ENCODE measurements around the gene PDXK. TPM values are rescaled to one million over a fixed set of nuclear protein-coding genes. Genes with fewer than 3 reads are reported as not detected.

The PDXK gene
- total and polyA plus RNA-seq, 7 donors = 17.2 to 96.5 (median 37.0) TPM

DNA sequence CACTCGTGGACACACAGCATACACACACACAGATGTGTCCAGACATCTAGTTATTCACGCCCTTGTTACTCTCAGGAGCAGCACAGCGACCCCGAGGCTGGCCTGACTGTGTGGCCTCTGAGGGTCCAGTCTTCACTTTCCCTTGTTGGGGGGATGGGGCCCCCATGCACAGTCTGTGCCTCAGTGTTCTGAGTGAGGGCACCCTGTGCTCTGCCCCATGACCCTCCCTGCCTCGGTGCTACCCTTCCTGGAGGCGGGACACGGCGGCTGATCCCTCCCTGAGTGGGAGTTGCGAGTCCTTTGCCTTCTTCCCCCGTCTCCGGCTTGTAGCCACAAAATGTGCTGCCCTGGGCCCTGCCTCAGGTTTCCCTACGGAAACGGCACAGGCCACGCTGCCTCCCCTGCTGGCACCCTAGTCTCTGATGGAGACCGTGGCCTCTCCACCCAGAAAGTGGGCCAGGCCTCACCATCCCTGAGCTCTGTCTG, 48.6 kb downstream of the PDXK start:
- DNase-seq = no peak
- no peaks in the 10 kb centered on the region for H3K9me3 ChIP-seq
- intact Hi-C loops (cut with DNase I) = no loop called here
- TF ChIP-seq, protein P1, sequence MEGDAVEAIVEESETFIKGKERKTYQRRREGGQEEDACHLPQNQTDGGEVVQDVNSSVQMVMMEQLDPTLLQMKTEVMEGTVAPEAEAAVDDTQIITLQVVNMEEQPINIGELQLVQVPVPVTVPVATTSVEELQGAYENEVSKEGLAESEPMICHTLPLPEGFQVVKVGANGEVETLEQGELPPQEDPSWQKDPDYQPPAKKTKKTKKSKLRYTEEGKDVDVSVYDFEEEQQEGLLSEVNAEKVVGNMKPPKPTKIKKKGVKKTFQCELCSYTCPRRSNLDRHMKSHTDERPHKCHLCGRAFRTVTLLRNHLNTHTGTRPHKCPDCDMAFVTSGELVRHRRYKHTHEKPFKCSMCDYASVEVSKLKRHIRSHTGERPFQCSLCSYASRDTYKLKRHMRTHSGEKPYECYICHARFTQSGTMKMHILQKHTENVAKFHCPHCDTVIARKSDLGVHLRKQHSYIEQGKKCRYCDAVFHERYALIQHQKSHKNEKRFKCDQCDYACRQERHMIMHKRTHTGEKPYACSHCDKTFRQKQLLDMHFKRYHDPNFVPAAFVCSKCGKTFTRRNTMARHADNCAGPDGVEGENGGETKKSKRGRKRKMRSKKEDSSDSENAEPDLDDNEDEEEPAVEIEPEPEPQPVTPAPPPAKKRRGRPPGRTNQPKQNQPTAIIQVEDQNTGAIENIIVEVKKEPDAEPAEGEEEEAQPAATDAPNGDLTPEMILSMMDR (IDR thresholded peaks at IDR 0.05) = no peak
- ATAC-seq = peak in 2 of 4 donors; percentile 5 to 26
- H3K4me1 ChIP-seq = no peaks in the 10 kb centered on the region
- no peaks in the 10 kb centered on the region for H3K27me3 ChIP-seq (ENCODE audit: insufficient read depth in 3 of 3, low read length in 2 of 3)
- H3K27ac ChIP-seq = no peak overlapping the region
- no peak overlapping the region for H3K4me3 ChIP-seq
- WGBS, 3 donors = 78 to 79% (median 78%) methylated on average over 15 of the region's 15 CpGs
- peaks cover 0 to 5% of the 10 kb centered on the region in 2 donors for H3K36me3 ChIP-seq (ENCODE audit: insufficient read depth in 1 of 2, low read depth in 1 of 2)

DNA sequence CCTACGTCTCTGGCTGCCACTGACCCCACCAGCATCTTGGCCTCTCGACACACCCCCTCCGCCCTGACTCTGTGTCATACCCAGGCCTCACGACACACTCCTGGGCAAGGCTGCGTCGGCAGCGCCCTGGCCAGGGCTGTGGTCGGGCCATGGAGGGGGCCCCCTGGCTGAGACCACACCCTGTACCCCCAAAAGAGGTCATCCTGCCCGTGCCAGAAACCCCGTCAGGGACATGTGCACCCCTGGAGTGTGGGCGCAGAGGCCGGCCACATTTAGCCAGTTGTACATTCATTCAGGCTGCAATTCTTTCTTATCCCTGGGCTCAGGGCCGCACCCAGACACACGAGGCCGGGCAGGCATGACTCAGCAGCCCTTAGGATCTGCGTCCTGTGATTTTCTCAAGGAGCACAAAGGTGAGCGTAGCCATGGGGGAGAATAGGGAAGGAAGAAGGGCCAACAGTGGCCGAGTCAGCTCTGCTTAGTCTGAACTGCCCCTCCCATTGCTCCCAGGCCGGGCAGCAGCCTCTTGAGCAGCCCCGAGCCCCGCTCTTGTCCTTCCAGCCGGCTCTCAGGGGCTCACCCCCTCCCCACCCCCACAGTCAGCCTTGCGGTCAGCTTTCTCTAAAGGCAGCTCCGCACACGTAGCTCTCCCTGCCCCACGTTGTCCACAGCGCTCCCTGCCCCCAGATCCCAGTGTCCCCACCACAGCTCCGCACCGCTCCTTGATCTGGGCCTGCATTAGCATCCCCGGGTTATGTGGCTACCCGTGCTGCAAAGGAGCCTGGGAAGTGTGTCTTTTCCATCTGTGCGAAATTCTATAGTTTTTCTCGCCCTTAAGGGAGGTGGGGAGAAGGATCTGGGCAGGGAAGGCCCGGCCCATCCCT, 49.3 kb downstream of the PDXK start:
- no peaks in the 10 kb centered on the region for H3K27me3 ChIP-seq (ENCODE audit: insufficient read depth in 3 of 3, low read length in 2 of 3)
- intact Hi-C loops (cut with DNase I) = no loop called here
- H3K4me3 ChIP-seq = no peak overlapping the region
- H3K9me3 ChIP-seq = no peaks in the 10 kb centered on the region
- DNase-seq (peak; percentile 53), ATAC-seq (peak; percentile 15 to 41 (median 34))
- 71 to 78% (median 72%) methylated on average over 34 of the region's 34 CpGs for WGBS, 3 donors
- TF ChIP-seq, protein P1 (IDR thresholded peaks at IDR 0.05) = no peak
- H3K36me3 ChIP-seq (ENCODE audit: insufficient read depth in 1 of 2, low read depth in 1 of 2) = peaks cover 0 to 10% of the 10 kb centered on the region in 2 donors
- H3K4me1 ChIP-seq = no peaks in the 10 kb centered on the region
- no peak overlapping the region for H3K27ac ChIP-seq

DNA sequence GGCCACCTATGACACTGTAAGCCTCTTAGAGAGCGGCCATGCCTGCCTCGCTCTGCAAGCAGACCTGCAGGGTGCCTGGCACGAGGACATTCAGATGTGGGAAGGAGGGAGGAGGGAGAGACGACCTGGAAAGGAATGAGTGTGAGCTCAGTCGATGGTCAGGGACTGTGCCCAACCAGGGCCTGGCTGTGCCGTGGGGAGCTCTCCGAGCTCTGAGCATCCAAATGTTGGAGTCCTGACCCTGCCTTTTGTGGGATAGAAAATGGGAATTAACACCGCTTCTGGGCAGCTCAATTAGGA, 49.9 kb downstream of the PDXK start:
- TF ChIP-seq, protein P1 (IDR thresholded peaks at IDR 0.05) = no peak
- H3K27me3 ChIP-seq (ENCODE audit: insufficient read depth in 3 of 3, low read length in 2 of 3) = no peaks in the 10 kb centered on the region
- no peak overlapping the region for H3K4me3 ChIP-seq
- H3K9me3 ChIP-seq = no peaks in the 10 kb centered on the region
- DNase-seq (no peak), ATAC-seq (no peak)
- intact Hi-C loops (cut with DNase I) = no loop called here
- H3K27ac ChIP-seq = no peak overlapping the region
- WGBS, 3 donors = 56 to 69% (median 67%) methylated on average over 8 of the region's 8 CpGs
- no peaks in the 10 kb centered on the region for H3K4me1 ChIP-seq
- H3K36me3 ChIP-seq (ENCODE audit: insufficient read depth in 1 of 2, low read depth in 1 of 2) = peaks cover 0 to 16% of the 10 kb centered on the region in 2 donors

GRCh38 chr21:43769325-43769958, 50.5 kb downstream of the PDXK start:
- WGBS, 3 donors = 91 to 92% (median 92%) methylated on average over 11 of the region's 11 CpGs
- Histone ChIP-seq H3K4me3 (no peak overlapping the region), H3K27me3 (ENCODE audit: insufficient read depth in 3 of 3, low read length in 2 of 3) (no peaks in the 10 kb centered on the region), H3K4me1 (no peaks in the 10 kb centered on the region), H3K9me3 (no peaks in the 10 kb centered on the region), H3K27ac (no peak overlapping the region), H3K36me3 (ENCODE audit: insufficient read depth in 1 of 2, low read depth in 1 of 2) (peaks cover 2 to 22% of the 10 kb centered on the region in 2 donors)
- DNase-seq (no peak), ATAC-seq (no peak)
- intact Hi-C loops (cut with DNase I) = no loop called here
- TF ChIP-seq, protein P1 (IDR thresholded peaks at IDR 0.05) = no peak
